ENCODE data around the gene VMP1. TPM values are rescaled to one million over a fixed set of nuclear protein-coding genes. Genes with fewer than 3 reads are reported as not detected.

The VMP1 gene
- total and polyA plus RNA-seq, 2 donors (not counting 1 experiment from before 2014, with no cell fraction given), result 20.4 to 83.5 TPM

DNA sequence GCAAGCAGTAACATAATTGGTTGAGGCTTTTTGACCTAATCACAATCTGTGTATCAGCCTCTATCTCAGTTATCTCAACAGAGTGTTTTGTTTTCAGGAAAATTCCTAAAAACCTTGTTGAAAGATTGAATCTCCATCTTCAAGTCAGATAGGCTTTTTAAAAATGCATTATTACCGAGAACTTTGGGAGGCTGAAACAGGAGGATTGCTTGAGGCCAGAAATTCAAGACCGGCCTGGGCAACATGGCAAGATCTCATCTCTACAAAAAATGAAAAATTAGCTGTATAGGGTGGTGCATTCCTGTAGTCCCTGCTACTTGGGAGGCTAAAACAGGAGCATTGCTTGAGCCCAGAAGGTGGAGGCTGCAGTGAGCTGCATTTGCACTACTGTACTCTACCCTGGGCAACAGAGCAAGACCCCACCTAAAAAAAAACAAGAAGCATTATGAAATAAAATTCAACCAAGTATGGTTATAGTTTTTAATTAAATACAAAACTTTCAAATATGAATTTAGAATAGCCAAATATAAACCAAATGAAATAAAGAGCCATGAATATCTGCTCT, 68.4 kb downstream of the VMP1 start:
- CTCF ChIA-PET, result interaction anchor here (1.0 to 1.6 kb wide), 5 partner anchors 10 to 74 kb away, joined by 3 to 8 read pairs (median 4); no protein-coding TSS in a partner anchor
- no peak overlapping the region for H3K27ac Mint-ChIP-seq

DNA sequence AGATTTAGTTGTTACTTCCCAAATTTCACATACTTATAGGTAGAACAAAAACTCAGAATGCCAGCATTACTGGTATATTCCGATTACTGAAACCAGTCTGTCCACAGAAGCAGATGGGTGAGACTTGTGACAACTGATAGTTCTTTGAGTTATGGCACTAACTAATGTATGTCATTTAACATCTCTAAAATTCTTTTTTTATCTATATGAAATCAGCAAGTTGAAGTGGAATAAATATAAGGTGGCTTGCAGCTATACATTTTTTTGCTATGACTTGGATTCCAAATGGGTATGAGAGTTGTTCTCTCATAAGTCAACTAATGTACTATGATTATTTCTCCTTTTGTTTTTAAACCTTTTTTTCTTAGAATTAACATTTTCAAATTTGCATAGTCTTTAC, 69.1 kb downstream of the VMP1 start:
- Histone ChIP-seq H3K27ac (ENCODE audit: low read length in 2 of 2) (no peak overlapping the region), H3K27me3 (replicated peaks in 1 of 4; ENCODE audit: control extremely low read depth in 1 of 4, control insufficient read depth in 3 of 4, insufficient read depth in 4 of 4, low read length in 3 of 4) (no peaks in the 10 kb centered on the region), H3K4me1 (ENCODE audit: control insufficient read depth in 2 of 2, insufficient read depth in 2 of 2, low read length in 2 of 2) (no peaks in the 10 kb centered on the region), H3K79me2 (ENCODE audit: control insufficient read depth, insufficient read depth, low read length) (no peaks in the 10 kb centered on the region), H3K36me3 (replicated peaks in 1 of 2; ENCODE audit: control extremely low read depth in 1 of 2, control insufficient read depth in 1 of 2, extremely low read depth in 1 of 2, insufficient read depth in 2 of 2, low read length in 1 of 2) (peaks cover 11 to 34% of the 10 kb centered on the region in 2 experiments), H4K20me1 (ENCODE audit: control insufficient read depth, insufficient read depth, low read length, poor library complexity, severe bottlenecking) (no peaks in the 10 kb centered on the region), H3K4me3 (ENCODE audit: control extremely low read depth in 1 of 5, extremely low read depth in 1 of 5, insufficient read depth in 1 of 5, low read depth in 2 of 5, low read length in 4 of 5) (no peak overlapping the region), H3K4me2 (replicated peaks; ENCODE audit: low read depth, low read length, poor library complexity, severe bottlenecking) (no peak overlapping the region), H2AFZ (ENCODE audit: insufficient read depth, low read depth, low read length, poor library complexity, severe bottlenecking) (no peak overlapping the region), H3K9ac (ENCODE audit: low read length) (no peak overlapping the region), H3K9me3 (ENCODE audit: control extremely low read depth in 1 of 3, control insufficient read depth in 2 of 3, insufficient read depth in 1 of 3, low read length in 2 of 3) (peaks cover 0 to 5% (median 2%) of the 10 kb centered on the region in 3 donors)
- Mint-ChIP-seq H3K27ac (no peak overlapping the region), H3K4me1 (peaks cover 10% of the 10 kb centered on the region), H3K4me3 (no peak overlapping the region), H3K9me3 (ENCODE audit: insufficient read depth) (peaks cover 4% of the 10 kb centered on the region), H3K27me3 (no peaks in the 10 kb centered on the region)
- DNase-seq (no peak), ATAC-seq (ENCODE audit: low read depth) (no peak)
- intact Hi-C loops (cut with micrococcal nuclease), result no loop called here
- TF ChIP-seq, protein P1, sequence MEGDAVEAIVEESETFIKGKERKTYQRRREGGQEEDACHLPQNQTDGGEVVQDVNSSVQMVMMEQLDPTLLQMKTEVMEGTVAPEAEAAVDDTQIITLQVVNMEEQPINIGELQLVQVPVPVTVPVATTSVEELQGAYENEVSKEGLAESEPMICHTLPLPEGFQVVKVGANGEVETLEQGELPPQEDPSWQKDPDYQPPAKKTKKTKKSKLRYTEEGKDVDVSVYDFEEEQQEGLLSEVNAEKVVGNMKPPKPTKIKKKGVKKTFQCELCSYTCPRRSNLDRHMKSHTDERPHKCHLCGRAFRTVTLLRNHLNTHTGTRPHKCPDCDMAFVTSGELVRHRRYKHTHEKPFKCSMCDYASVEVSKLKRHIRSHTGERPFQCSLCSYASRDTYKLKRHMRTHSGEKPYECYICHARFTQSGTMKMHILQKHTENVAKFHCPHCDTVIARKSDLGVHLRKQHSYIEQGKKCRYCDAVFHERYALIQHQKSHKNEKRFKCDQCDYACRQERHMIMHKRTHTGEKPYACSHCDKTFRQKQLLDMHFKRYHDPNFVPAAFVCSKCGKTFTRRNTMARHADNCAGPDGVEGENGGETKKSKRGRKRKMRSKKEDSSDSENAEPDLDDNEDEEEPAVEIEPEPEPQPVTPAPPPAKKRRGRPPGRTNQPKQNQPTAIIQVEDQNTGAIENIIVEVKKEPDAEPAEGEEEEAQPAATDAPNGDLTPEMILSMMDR (IDR thresholded peaks at IDR 0.05), result no peak
- no peak for TF ChIP-seq EZH2 (IDR thresholded peaks at IDR 0.05; ENCODE audit: borderline replicate concordance, insufficient read depth, low read depth, low read length, poor library complexity, severe bottlenecking)
- CTCF ChIA-PET, result interaction anchor here (1.6 kb wide), 1 partner anchor 23 kb away, joined by 8 read pairs; no protein-coding TSS in a partner anchor
- POLR2A ChIA-PET, result no interaction called here
- WGBS (ENCODE audit: insufficient coverage), result no CpG with 5 or more reads among the region's 1 CpG

More for the DNA sequence above, 68.4 kb downstream of the VMP1 start:
- peaks cover 0 to 5% (median 2%) of the 10 kb centered on the region in 3 donors for H3K9me3 ChIP-seq (ENCODE audit: control extremely low read depth in 1 of 3, control insufficient read depth in 2 of 3, insufficient read depth in 1 of 3, low read length in 2 of 3)
- Mint-ChIP-seq H3K27me3 (no peaks in the 10 kb centered on the region), H3K9me3 (ENCODE audit: insufficient read depth) (peaks cover 4% of the 10 kb centered on the region), H3K4me3 (no peak overlapping the region), H3K4me1 (peaks cover 10% of the 10 kb centered on the region)
- intact Hi-C loops (cut with micrococcal nuclease), result no loop called here
- no peaks in the 10 kb centered on the region for H3K27me3 ChIP-seq (replicated peaks in 1 of 4; ENCODE audit: control extremely low read depth in 1 of 4, control insufficient read depth in 3 of 4, insufficient read depth in 4 of 4, low read length in 3 of 4)
- DNase-seq (no peak), ATAC-seq (ENCODE audit: low read depth) (no peak)
- no peak overlapping the region for H3K27ac ChIP-seq (ENCODE audit: low read length in 2 of 2)
- no peak overlapping the region for H3K9ac ChIP-seq (ENCODE audit: low read length)
- TF ChIP-seq EZH2 (IDR thresholded peaks at IDR 0.05; ENCODE audit: borderline replicate concordance, insufficient read depth, low read depth, low read length, poor library complexity, severe bottlenecking), result no peak
- TF ChIP-seq, protein P1 (IDR thresholded peaks at IDR 0.05), result no peak
- no peak overlapping the region for H3K4me3 ChIP-seq (ENCODE audit: control extremely low read depth in 1 of 5, extremely low read depth in 1 of 5, insufficient read depth in 1 of 5, low read depth in 2 of 5, low read length in 4 of 5)
- no peaks in the 10 kb centered on the region for H3K79me2 ChIP-seq (ENCODE audit: control insufficient read depth, insufficient read depth, low read length)
- no peak overlapping the region for H2AFZ ChIP-seq (ENCODE audit: insufficient read depth, low read depth, low read length, poor library complexity, severe bottlenecking)
- POLR2A ChIA-PET, result no interaction called here
- no peaks in the 10 kb centered on the region for H3K4me1 ChIP-seq (ENCODE audit: control insufficient read depth in 2 of 2, insufficient read depth in 2 of 2, low read length in 2 of 2)
- peaks cover 11 to 34% of the 10 kb centered on the region in 2 experiments for H3K36me3 ChIP-seq (replicated peaks in 1 of 2; ENCODE audit: control extremely low read depth in 1 of 2, control insufficient read depth in 1 of 2, extremely low read depth in 1 of 2, insufficient read depth in 2 of 2, low read length in 1 of 2)
- H3K4me2 ChIP-seq (replicated peaks; ENCODE audit: low read depth, low read length, poor library complexity, severe bottlenecking), result no peak overlapping the region
- 100% methylated on average over 1 of the region's 2 CpGs for WGBS (ENCODE audit: insufficient coverage)
- no peaks in the 10 kb centered on the region for H4K20me1 ChIP-seq (ENCODE audit: control insufficient read depth, insufficient read depth, low read length, poor library complexity, severe bottlenecking)

Data from B cell (primary cell).